NCI-H1048 (cell line): ENCODE results near the gene RHBDF2.
A peak's percentile ranks its signal among the peaks of the same experiment; 100 is the strongest.

Experiments
- DNase-seq: peaks from one replicate; lab custom pipeline; 2025; lab: John Stamatoyannopoulos, UW

RHBDF2 gene

DNA sequence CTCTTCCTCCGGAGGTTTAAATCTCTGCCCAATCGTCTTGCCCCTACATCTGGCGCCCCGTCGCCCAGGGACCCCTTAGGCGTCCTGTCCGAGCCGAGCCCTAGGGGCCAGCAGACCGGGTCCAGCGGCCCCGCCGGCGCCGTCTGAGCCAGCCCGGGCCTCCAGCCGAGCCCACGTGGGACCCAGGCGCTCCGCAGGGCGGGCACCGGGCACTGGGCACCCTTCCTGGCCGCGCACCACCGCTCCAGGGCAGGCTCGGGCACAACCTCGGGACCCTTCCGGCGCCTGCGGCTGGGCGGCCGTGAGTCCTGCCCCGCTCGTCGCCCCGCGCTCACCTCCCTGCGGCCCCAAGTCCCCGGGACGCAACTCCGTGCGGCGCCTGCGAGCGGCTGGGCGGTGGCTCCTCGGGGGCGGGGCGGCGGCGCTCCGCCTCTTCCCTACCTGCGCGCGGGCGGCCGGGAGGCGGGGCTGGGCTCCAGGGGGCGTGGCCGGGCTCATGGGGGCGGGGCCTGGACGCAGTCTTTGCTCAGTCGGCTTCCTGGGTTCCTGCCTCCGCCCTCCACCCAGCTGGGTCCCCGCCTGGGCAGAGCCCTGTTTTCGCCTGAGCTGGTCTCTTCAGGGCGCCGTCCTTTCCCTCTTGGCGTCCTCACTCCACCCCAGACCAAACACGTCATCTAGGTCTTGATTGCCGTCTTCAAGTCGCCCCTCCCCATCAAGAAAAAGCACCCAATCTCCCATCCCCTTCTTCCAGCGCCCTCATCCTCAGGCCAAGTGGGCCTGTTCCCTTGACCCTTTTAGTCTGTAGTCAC lies at the start of gene RHBDF2:
Gene RHBDF2 (minus strand): TSS at position 406 of the 809 bp plus-strand sequence. CDS start 19,899 bp downstream, outside the sequence.
- DNase-seq, result peak; percentile 50

DNA sequence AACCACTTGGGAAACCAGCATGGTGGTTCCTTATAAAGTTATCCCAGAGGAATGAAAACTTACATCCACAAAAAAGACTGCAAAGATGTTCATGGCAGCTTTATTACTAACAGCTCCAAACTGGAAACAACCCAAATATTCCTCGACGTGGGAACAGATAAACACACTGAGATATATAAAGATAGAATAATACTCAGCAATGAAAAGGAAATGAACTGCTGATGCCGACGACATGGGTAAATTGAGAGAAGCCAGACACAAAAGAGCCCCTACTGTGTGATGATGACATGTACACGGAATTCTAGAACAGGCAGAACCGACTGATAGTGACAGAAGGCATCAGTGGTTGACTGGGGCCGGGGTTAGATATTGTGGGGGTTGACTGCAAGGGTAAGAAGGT lies 48.3 kb upstream of the RHBDF2 start:
- no peak for DNase-seq

GRCh38 chr17:76549215-76549518 lies 47.9 kb upstream of the RHBDF2 start:
- no peak for DNase-seq

GRCh38 chr17:76548378-76549214 lies 47.4 kb upstream of the RHBDF2 start:
- DNase-seq, result no peak

DNA sequence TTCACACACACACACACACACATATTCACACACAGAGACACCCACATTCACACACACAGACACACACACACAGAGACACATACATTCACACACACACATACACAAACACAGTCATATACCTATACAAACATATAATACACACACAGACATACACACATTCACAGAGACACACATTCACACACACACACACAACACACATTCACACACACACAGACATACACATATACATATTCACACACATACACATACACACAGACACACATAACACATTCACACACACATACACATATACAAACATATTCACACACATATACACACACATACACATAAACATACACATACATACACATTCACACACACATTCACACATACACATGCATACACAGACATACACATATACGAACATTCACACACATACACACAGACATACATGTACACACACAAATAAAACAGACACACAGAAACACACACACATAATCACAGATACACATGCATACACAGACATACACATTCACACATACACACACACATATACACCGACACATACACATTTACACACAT lies 46.5 kb upstream of the RHBDF2 start:
- no peak for DNase-seq

DNA sequence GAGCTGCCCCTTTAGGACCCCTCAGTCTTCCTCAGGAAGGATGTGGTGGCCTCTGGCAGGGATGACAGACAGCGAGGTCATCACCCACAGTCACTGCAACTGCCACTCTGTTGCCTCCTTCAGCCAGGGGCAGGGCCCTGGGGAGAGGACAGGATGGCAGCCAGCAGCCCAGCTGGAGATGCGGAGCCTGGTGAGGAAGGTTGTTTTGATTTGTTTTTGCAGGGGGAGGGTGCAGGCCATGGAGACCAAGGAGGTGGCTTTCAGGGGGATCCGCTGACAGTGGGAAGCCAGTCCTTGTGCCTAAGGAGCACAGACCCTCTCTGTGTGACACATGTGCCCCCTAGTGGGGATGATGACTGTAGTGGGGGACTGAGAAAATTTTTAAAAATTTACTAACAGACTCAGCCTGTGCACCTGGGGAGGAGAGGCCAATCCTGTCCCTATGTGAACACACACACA lies 46.0 kb upstream of the RHBDF2 start:
- no peak for DNase-seq

GRCh38 chr17:76546556-76547182 lies 45.4 kb upstream of the RHBDF2 start:
- no peak for DNase-seq

DNA sequence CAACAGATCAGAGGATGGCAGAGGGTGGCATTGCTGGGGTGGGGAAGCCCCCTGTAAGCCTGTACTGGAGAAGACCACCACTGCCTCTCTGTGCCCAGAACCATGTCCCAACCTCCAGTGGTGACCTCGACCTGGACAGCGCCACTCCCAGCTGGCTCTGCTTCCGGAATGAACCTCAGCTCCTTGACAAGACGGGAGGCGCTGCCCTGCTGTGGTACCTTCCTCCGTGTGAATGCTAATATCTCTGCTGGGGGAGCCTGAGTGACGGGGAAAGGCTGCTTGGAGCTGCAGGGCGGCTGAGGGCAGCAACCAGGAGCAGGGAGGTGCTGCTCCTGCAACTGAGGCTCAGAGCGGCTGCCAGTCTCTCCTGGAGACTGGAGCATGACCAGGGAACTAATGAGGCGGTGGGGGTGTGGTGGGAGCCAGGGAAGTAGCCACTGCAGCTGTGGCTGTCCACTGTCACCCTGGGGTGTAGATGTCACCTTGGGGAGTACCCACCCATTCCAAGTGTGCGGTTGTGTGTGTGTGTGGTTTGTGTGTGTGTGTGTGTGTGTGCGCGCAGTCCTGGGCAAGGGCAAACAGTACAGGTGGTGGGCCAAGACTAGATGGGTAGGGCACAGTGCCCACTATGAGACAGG lies 44.8 kb upstream of the RHBDF2 start:
- no peak for DNase-seq

GRCh38 chr17:76544546-76545365 lies 43.5 kb upstream of the RHBDF2 start:
- no peak for DNase-seq

DNA sequence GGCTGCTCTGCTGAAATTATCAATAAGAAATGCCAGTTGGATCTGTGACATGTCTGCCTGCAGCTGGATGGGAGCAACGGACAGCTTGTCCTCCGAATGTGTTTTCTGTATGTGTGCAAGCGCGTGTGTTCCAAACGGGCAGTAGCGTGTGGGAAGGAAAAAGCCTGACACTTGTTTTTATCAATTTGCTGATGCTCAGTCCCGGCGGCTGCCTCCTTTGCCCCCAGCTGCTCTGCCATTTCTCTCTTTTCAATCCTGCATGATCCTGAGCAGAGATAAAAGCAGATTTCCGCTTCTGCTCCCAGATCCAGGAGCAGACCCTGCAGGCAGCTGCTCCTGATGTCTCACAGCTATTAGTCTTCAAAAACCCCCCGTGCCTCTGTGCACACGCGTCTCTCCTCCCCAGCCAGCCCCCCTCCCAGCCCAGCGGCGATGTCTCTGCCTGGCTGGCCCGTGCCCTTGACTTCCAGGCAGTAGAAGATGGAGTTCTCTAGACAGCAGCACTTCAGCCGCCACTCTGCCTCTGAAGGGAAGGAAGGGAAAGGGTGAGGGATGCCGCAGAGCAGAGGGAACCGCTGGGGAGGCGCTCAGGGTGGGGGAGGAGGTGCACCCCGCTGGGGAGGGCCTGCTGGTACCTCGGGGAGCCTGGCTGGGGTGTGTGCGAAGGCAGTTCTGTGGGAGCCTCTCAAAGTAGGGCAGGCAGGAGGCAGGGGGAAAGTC lies 42.8 kb upstream of the RHBDF2 start:
- no peak for DNase-seq

DNA sequence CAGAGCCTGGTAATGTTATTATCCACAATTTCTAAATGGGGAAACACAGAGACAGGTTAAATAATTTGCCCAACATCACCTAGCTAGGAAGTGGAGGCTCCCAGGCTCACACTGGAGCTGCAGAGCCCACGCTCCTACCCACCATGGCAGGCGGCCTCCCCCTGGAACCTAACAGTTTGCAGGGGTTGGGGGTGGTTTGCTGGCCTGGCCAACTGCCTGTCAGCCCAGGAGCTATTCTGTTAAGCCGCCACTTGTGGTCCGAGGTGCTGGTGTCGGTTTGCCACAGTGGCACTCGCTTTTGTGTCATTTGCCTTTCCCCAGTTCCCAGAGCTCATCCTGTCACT lies 42.2 kb upstream of the RHBDF2 start:
- DNase-seq, result no peak

GRCh38 chr17:76542984-76543383 lies 41.8 kb upstream of the RHBDF2 start:
- no peak for DNase-seq

DNA sequence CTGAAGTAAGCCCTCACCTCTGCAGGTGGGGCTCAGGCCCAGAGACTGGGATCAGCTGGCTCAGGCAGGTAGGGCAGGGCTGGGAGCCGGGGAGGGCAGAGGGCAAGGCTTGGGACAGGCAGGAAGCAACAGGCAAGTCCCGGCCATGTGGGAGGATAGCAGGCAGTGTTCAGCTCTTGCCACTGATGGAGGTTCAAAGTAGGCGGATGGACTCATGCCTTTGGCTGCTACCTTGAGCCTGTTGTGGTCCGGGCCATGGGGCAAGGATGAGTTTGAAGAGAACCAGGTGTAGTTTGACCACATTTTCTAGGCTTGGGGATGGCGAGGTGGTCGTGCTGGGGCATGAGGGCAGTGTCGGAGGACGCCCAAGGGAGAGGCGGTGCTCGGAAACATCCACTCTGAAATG lies 41.3 kb upstream of the RHBDF2 start:
- no peak for DNase-seq

- no peak for DNase-seq
These were observed 40.7 kb upstream of the RHBDF2 start for GRCh38 chr17:76541739-76542454.

GRCh38 chr17:76540381-76541300 lies 39.4 kb upstream of the RHBDF2 start:
- peak; percentile 81 for DNase-seq

DNA sequence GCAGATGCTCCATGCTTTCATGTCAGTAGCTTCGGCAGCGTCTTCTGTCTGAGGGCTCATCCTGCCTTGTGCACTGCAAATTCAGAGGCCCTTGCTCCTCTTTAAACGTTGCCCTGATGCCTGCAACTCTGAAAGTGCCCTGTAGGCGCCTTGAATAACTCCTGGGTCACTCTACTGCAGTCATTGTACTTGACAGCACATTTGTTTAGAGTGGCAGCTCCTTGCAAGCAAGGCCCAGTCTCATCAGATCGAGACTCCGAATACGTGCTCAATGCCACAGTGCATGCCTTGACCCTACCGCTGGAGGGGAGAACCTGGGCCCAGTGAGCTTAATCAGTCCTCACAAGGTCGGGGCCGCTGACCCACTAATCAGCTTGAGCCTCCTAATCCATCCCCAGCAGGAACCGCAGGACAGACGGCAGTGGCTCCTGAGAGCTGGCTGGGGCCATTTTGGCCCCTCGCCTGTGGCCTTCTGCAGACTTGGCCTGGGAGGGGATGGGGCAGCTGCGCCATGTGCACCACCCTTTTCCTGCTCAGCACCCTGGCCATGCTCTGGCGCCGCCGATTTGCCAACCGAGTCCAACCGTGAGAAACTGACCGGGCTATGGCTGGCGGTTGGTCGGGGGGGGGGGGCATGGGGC lies 38.5 kb upstream of the RHBDF2 start, which contains the start of gene PRCD:
Gene PRCD (plus strand): TSS at position 414 of the 641 bp plus-strand sequence. CDS start 98 bp downstream, at position 512.
- DNase-seq, result no peak

GRCh38 chr17:76538941-76539570 lies 37.8 kb upstream of the RHBDF2 start:
- no peak for DNase-seq
